HepG2 (cell line): Measurements from ENCODE around the gene RIPK3. TPM values are rescaled to one million over a fixed set of nuclear protein-coding genes. Genes with fewer than 3 reads are reported as not detected.

ENCODE experiments used
- ATAC-seq: fragments of 200-7000 bp; cut with Tn5 transposase; 3 replicates; pipeline ENCODE4 v1.9.1; 2020; ENCODE audit warnings: mild to moderate bottlenecking, moderate library complexity
- BruUV-seq: library from RNA; stranded (reverse); fragments of 400-500 nt; replicated peaks from 2 replicates; lab custom pipeline; 2021; lab: Mats Ljungman, UMichigan
- CTCF ChIA-PET: fragments of 300-600 bp; formaldehyde crosslinking; extraction: SDS; loops from one replicate; lab custom pipeline; 2021; ENCODE audit warnings: low total read pairs, inconsistent platforms, low intra/inter-chr PET ratio; lab: Yijun Ruan, JAX
- POLR2A ChIA-PET: fragments of 350-600 bp; sonication (Branson Sonifier 250); formaldehyde crosslinking; loops from one replicate; lab custom pipeline; 2020; ENCODE audit warnings: antibody characterized with exemption, inconsistent platforms; lab: Yijun Ruan, JAX
- DNase-seq: peaks from one replicate; pipeline ENCODE4 v3.0.0-alpha.2; 2015; ENCODE audit warnings: low spot score
- FAIRE-seq: peaks from 3 replicates; lab custom pipeline; 2011; peaks lifted over from hg19 to GRCh38; lab: Jason Lieb, UNC
- H2AFZ ChIP-seq: one replicate; pipeline ENCODE4 v1.6.1; 2011; ENCODE audit warnings: low read length, inconsistent platforms
- H3K27ac ChIP-seq: fragments of 300-600 bp; 3 replicates; pipeline ENCODE4 v1.8.0; 2011; ENCODE audit warnings: mixed run types, mild to moderate bottlenecking, mixed read lengths, low read length, inconsistent platforms; ENCODE audit not compliant: insufficient read depth; ENCODE audit errors: extremely low read length
- H3K27me3 ChIP-seq, 2 experiments: fragments of 200-600 bp in 1 of 2; 2 replicates in 1 of 2; 3 replicates in 1 of 2; pipeline versions ENCODE4 v1.6.0 to v1.8.0; 2011; ENCODE audit warnings: low read length in 2 of 2, mild to moderate bottlenecking in 2 of 2, moderate library complexity in 2 of 2, inconsistent platforms in 1 of 2; ENCODE audit not compliant: insufficient read depth in 2 of 2, control insufficient read depth in 1 of 2
- H3K36me3 ChIP-seq, 2 experiments: fragments of 200-600 bp in 1 of 2; replicated peaks in 1 of 2; 2 replicates in 1 of 2; 3 replicates in 1 of 2; pipeline versions ENCODE4 v1.5.1 to v1.8.0; 2011; ENCODE audit warnings: low read length in 2 of 2, inconsistent platforms in 1 of 2; ENCODE audit not compliant: insufficient read depth in 2 of 2, control insufficient read depth in 1 of 2
- H3K4me1 ChIP-seq: 2 replicates; pipeline ENCODE4 v1.5.1; 2012; ENCODE audit warnings: low read length, inconsistent platforms; ENCODE audit not compliant: insufficient read depth
- H3K4me2 ChIP-seq: 2 replicates; pipeline ENCODE4 v1.6.0; 2011; ENCODE audit warnings: low read depth, low read length, inconsistent platforms
- H3K4me3 ChIP-seq, 3 experiments: fragments of 200-600 bp in 1 of 3; sonication (generic), shearing (Covaris generic) in 1 of 3; replicated peaks in 1 of 3; 2 replicates each; pipeline ENCODE4 v1.5.1; 2011 to 2016; ENCODE audit warnings: low read length in 3 of 3, inconsistent platforms in 2 of 3, low read depth in 2 of 3, mild to moderate bottlenecking in 2 of 3, control low read depth in 1 of 3, mixed read lengths in 1 of 3; ENCODE audit not compliant: insufficient read depth in 1 of 3
- H3K79me2 ChIP-seq: one replicate; pipeline ENCODE4 v1.6.1; 2011; ENCODE audit warnings: low read length, inconsistent platforms; ENCODE audit not compliant: insufficient read depth
- H3K9ac ChIP-seq: 2 replicates; pipeline ENCODE4 v1.6.0; 2011; ENCODE audit warnings: mild to moderate bottlenecking, low read depth, low read length, inconsistent platforms; ENCODE audit not compliant: insufficient read depth
- H3K9me3 ChIP-seq: 2 replicates; pipeline ENCODE4 v1.5.1; 2012; ENCODE audit warnings: mild to moderate bottlenecking, low read length
- H4K20me1 ChIP-seq: 2 replicates; pipeline ENCODE4 v1.6.0; 2011; ENCODE audit warnings: inconsistent platforms, mild to moderate bottlenecking, low read length, moderate library complexity; ENCODE audit not compliant: insufficient read depth
- FOXO1 ChIP-seq: sonication (generic); formaldehyde crosslinking; IDR thresholded peaks from 2 replicates; pipeline ENCODE4 v1.4.0; 2020; ENCODE audit warnings: missing genetic modification reagents
- MAZ ChIP-seq, 2 experiments: sonication (generic) in 1 of 2; formaldehyde crosslinking in 1 of 2; IDR thresholded peaks; 2 replicates each; pipeline versions ENCODE4 v1.5.0 to v1.6.1; 2012 to 2020; ENCODE audit warnings: low read depth in 2 of 2, mild to moderate bottlenecking in 2 of 2, borderline replicate concordance in 1 of 2, improper control_type of control experiment in 1 of 2, low read length in 1 of 2, missing genetic modification reagents in 1 of 2, moderate library complexity in 1 of 2
- NR3C1 ChIP-seq: sonication (generic); formaldehyde crosslinking; IDR thresholded peaks from 2 replicates; pipeline ENCODE4 v1.4.0; 2020; ENCODE audit warnings: missing genetic modification reagents
- RFXAP ChIP-seq: sonication (generic); formaldehyde crosslinking; IDR thresholded peaks from 2 replicates; pipeline ENCODE4 v1.4.0; 2020; ENCODE audit warnings: missing genetic modification reagents, borderline replicate concordance
- ZBTB7A ChIP-seq: sonication (generic); formaldehyde crosslinking; IDR thresholded peaks from 2 replicates; pipeline ENCODE4 v1.8.0; 2022; ENCODE audit warnings: mild to moderate bottlenecking, missing genetic modification reagents
- WGBS: methylation state at CpG from one replicate; pipeline ENCODE4 v1.1.6; 2017; ENCODE audit warnings: low lambda C conversion rate; 5-methylcytosine and 5-hydroxymethylcytosine counted together
- in situ Hi-C: cut with HindIII; loops from 2 replicates; pipeline ENCODE4 v1.10.0; 2017; ENCODE audit warnings: low pct_unique_long_range_greater_than_20kb; ENCODE audit not compliant: extremely low pct_ligation_motif_present
- intact Hi-C: fragments of 100-400 bp; cut with micrococcal nuclease; formaldehyde crosslinking; loops from one replicate; pipeline ENCODE4 v1.10.0; 2022; ENCODE audit not compliant: unreplicated experiment
- polyA plus RNA-seq, 8 experiments: library from polyadenylated mRNA; depleted of rRNA in 3 of 8; stranded (reverse) in 7 of 8; unstranded in 1 of 8; fragments of >200 nt; fragmentation: Illumina TruSeq in 4 of 8; extraction: Trizol in 4 of 8; gene quantifications; 2 replicates each; pipeline versions ENCODE4 v1.2.1 to v1.2.3, GENCODE V29; 2011 to 2016; ENCODE audit warnings: low read depth in 4 of 8, missing spikeins in 1 of 8, mixed read lengths in 1 of 8; ENCODE audit not compliant: insufficient read depth in 1 of 8
- total RNA-seq, 5 experiments: library from RNA; depleted of rRNA; stranded (reverse); fragments of >200 nt; fragmentation: Illumina TruSeq; extraction: Trizol; gene quantifications; 2 replicates each; pipeline ENCODE4 v1.2.3, GENCODE V29; 2016; ENCODE audit warnings: low read depth in 1 of 5
- TF ChIP-seq, protein P1 (sequence below), 2 experiments: sonication (generic) in 1 of 2; formaldehyde crosslinking in 1 of 2; IDR thresholded peaks; 2 replicates each; pipeline versions ENCODE4 v1.4.0 to v1.6.1; 2016 to 2020; ENCODE audit warnings: borderline replicate concordance in 1 of 2, low read depth in 1 of 2, mild to moderate bottlenecking in 1 of 2, missing genetic modification reagents in 1 of 2
- TF ChIP-seq, protein P2 (sequence below): sonication (generic); formaldehyde crosslinking; IDR thresholded peaks from one replicate; pipeline ENCODE4 v1.5.1; 2020; ENCODE audit warnings: mild to moderate bottlenecking, missing genetic modification reagents; ENCODE audit errors: not compliant biosample characterization

Gene RIPK3
- total and polyA plus RNA-seq, 2 of the 13 experiments (the other 11 are each of a cell fraction or from before 2014, with no cell fraction given): not detected

DNA sequence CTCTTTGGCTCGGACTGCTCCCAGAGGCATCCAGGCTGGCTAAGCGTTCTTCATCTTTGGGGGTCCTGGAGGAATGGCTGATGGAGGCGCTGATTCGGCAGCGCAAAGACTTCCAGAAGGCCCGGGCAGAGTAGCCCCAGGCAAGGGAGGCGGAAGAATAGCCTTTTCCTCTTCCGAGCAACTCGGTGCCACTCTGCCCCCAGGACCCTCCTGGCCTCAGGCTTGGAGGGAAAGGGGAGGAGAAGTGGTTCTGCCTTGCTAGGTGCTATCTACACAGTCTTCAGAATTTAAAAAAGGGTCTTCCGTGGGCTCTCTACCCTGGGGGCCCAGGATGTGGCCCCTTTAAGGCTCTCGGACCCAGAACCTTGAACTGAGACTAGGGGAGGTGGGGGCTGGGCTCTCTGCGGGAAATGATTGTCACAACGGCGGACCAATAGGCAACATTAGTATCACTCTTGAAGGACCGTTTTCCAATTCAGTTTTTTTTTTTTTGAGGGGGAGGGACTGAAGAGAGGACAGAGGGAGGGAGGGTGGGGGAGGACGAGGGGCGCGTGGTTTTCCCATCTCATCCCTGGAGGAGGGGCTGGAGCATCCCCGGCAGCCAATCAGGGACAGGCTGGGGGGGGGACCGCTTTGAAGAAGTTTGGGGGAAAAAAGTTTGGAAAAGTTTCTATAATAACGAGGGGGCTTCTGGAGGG, 27.9 kb upstream of the RIPK3 start, which contains the start of gene NFATC4:
Gene NFATC4, plus strand, starts transcription at position 671 of the 698 bp plus-strand sequence. CDS start 157 bp downstream, outside the sequence.
- Histone ChIP-seq H3K9ac (peak within 1 kb of the TSS; percentile 35; the same call in 1 of the 2 replicates), H3K9me3 (no peaks in the 10 kb centered on the region), H3K36me3 (no peaks in the 10 kb centered on the region), H3K4me3 (peak within 1 kb of the TSS; percentile 71 to 80 (median 74)), H3K27me3 (peaks cover 20 to 55% of the 10 kb centered on the region in 2 experiments), H4K20me1 (no peaks in the 10 kb centered on the region), H3K4me2 (peak within 1 kb of the TSS; percentile 99), H2AFZ (peak within 1 kb of the TSS; percentile 64), H3K79me2 (no peaks in the 10 kb centered on the region), H3K4me1 (peaks cover 30% of the 10 kb centered on the region), H3K27ac (no peak within 1 kb of the TSS)
- no peak for FAIRE-seq
- WGBS: 8% methylated on average over 21 of the region's 21 CpGs
- intact Hi-C loops (loop anchor here (5.0 kb wide), 1 partner anchor 195 kb away; no protein-coding TSS in a partner anchor), in situ Hi-C loops (loop anchor here (5.0 kb wide), 1 partner anchor 65 kb away; no protein-coding TSS in a partner anchor)
- POLR2A ChIA-PET: interaction anchor here (1.0 to 1.4 kb wide), 2 partner anchors 62 to 64 kb away, joined by 3 to 7 read pairs; partner anchors contain the start of genes CBLN3 and KHNYN
- peak; percentile 30 for ATAC-seq
- CTCF ChIA-PET: interaction anchor here (2.7 to 7.9 kb wide), 4 partner anchors 34 to 66 kb away, joined by 9 to 295 read pairs (median 51); partner anchors contain the start of genes ADCY4, CBLN3 and KHNYN
- DNase-seq: peak; percentile 54
- BruUV-seq: no TSS peak
- no peak for TF ChIP-seq ZBTB7A (CRISPR knock-in tag)
- TF ChIP-seq, protein P1, sequence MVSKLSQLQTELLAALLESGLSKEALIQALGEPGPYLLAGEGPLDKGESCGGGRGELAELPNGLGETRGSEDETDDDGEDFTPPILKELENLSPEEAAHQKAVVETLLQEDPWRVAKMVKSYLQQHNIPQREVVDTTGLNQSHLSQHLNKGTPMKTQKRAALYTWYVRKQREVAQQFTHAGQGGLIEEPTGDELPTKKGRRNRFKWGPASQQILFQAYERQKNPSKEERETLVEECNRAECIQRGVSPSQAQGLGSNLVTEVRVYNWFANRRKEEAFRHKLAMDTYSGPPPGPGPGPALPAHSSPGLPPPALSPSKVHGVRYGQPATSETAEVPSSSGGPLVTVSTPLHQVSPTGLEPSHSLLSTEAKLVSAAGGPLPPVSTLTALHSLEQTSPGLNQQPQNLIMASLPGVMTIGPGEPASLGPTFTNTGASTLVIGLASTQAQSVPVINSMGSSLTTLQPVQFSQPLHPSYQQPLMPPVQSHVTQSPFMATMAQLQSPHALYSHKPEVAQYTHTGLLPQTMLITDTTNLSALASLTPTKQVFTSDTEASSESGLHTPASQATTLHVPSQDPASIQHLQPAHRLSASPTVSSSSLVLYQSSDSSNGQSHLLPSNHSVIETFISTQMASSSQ (IDR thresholded peaks at IDR 0.05; ENCODE audit: low read depth): no peak
- TF ChIP-seq, protein P1 (CRISPR knock-in tag; IDR thresholded peaks at IDR 0.05; ENCODE audit: borderline replicate concordance): no peak
- TF ChIP-seq FOXO1 (CRISPR knock-in tag): 0 out of 2 replicates have a peak, but pooled peaks have one; percentile 0
- peak; percentile 53; the same call in 1 of the 2 replicates for TF ChIP-seq NR3C1 (CRISPR knock-in tag)
- TF ChIP-seq, protein P2, sequence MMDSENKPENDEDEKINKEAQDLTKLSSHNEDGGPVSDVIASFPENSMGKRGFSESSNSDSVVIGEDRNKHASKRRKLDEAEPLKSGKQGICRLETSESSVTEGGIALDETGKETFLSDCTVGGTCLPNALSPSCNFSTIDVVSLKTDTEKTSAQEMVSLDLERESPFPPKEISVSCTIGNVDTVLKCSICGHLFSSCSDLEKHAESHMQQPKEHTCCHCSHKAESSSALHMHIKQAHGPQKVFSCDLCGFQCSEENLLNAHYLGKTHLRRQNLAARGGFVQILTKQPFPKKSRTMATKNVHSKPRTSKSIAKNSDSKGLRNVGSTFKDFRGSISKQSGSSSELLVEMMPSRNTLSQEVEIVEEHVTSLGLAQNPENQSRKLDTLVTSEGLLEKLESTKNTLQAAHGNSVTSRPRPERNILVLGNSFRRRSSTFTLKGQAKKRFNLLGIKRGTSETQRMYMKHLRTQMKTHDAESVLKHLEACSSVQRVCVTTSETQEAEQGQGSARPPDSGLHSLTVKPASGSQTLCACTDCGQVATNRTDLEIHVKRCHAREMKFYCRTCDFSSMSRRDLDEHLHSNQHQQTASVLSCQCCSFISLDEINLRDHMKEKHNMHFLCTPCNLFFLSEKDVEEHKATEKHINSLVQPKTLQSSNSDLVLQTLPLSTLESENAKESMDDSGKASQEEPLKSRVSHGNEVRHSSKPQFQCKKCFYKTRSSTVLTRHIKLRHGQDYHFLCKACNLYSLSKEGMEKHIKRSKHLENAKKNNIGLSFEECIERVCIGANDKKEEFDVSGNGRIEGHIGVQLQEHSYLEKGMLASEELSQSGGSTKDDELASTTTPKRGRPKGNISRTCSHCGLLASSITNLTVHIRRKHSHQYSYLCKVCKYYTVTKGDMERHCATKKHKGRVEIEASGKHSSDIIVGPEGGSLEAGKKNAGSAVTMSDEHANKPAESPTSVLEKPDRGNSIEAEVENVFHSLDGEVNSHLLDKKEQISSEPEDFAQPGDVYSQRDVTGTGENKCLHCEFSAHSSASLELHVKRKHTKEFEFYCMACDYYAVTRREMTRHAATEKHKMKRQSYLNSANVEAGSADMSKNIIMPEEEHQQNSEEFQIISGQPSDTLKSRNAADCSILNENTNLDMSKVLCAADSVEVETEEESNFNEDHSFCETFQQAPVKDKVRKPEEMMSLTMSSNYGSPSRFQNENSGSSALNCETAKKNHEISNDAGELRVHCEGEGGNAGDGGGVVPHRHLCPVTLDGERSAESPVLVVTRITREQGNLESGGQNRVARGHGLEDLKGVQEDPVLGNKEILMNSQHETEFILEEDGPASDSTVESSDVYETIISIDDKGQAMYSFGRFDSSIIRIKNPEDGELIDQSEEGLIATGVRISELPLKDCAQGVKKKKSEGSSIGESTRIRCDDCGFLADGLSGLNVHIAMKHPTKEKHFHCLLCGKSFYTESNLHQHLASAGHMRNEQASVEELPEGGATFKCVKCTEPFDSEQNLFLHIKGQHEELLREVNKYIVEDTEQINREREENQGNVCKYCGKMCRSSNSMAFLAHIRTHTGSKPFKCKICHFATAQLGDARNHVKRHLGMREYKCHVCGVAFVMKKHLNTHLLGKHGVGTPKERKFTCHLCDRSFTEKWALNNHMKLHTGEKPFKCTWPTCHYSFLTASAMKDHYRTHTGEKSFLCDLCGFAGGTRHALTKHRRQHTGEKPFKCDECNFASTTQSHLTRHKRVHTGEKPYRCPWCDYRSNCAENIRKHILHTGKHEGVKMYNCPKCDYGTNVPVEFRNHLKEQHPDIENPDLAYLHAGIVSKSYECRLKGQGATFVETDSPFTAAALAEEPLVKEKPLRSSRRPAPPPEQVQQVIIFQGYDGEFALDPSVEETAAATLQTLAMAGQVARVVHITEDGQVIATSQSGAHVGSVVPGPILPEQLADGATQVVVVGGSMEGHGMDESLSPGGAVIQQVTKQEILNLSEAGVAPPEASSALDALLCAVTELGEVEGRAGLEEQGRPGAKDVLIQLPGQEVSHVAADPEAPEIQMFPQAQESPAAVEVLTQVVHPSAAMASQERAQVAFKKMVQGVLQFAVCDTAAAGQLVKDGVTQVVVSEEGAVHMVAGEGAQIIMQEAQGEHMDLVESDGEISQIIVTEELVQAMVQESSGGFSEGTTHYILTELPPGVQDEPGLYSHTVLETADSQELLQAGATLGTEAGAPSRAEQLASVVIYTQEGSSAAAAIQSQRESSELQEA (CRISPR knock-in tag): peak; percentile 30
- TF ChIP-seq RFXAP: 0 out of 2 replicates have a peak, but pooled peaks have one; percentile 14
- TF ChIP-seq MAZ (IDR thresholded peaks at IDR 0.05; ENCODE audit: borderline replicate concordance, low read depth, low read length): peak; percentile 12; the same call in 1 of the 2 replicates
- TF ChIP-seq MAZ (CRISPR knock-in tag; IDR thresholded peaks at IDR 0.05; ENCODE audit: low read depth): no peak
